KMS-11 (cell line): ENCODE measurements around the gene LSM3.

ENCODE experiments used
- H2AFZ ChIP-seq: fragments of 200-600 bp; sonication (generic); 2 replicates; pipeline ENCODE4 v1.6.1; 2016; ENCODE audit warnings: antibody characterized with exemption, mixed run types, low read depth
- H3K27ac ChIP-seq: fragments of 200-600 bp; sonication (generic); 2 replicates; pipeline ENCODE4 v1.6.1; 2016; ENCODE audit warnings: mild to moderate bottlenecking, mixed run types
- H3K27me3 ChIP-seq: fragments of 200-600 bp; sonication (generic); 2 replicates; pipeline ENCODE4 v1.6.1; 2017; ENCODE audit warnings: mild to moderate bottlenecking, low read depth, mixed run types, moderate library complexity; ENCODE audit not compliant: insufficient read depth
- H3K36me3 ChIP-seq: fragments of 200-600 bp; sonication (generic); 2 replicates; pipeline ENCODE4 v1.6.1; 2017; ENCODE audit warnings: mild to moderate bottlenecking, mixed run types; ENCODE audit not compliant: insufficient read depth
- H3K4me1 ChIP-seq: fragments of 200-600 bp; sonication (generic); 2 replicates; pipeline ENCODE4 v1.6.1; 2016; ENCODE audit warnings: mild to moderate bottlenecking, low read depth, mixed run types; ENCODE audit not compliant: poor library complexity, severe bottlenecking
- H3K4me2 ChIP-seq: fragments of 200-600 bp; sonication (generic); 2 replicates; pipeline ENCODE4 v1.7.0; 2016; ENCODE audit warnings: mild to moderate bottlenecking, mixed run types
- H3K4me3 ChIP-seq: fragments of 200-600 bp; sonication (generic); IDR thresholded peaks from 2 replicates; pipeline ENCODE4 v1.6.1; 2017; ENCODE audit warnings: low read depth, low read length, mixed read lengths; ENCODE audit not compliant: insufficient read depth
- H3K79me2 ChIP-seq: fragments of 200-600 bp; sonication (generic); 2 replicates; pipeline ENCODE4 v1.6.1; 2016; ENCODE audit warnings: low read depth, mixed run types; ENCODE audit not compliant: insufficient read depth
- H3K9ac ChIP-seq: fragments of 200-600 bp; sonication (generic); 2 replicates; pipeline ENCODE4 v1.6.1; 2016; ENCODE audit warnings: mild to moderate bottlenecking, mixed run types
- H4K20me1 ChIP-seq: fragments of 200-600 bp; sonication (generic); 2 replicates; pipeline ENCODE4 v1.6.1; 2016; ENCODE audit warnings: mild to moderate bottlenecking, mixed run types; ENCODE audit not compliant: insufficient read depth
- CTCF ChIP-seq: fragments of 200-600 bp; sonication (generic); conservative IDR thresholded peaks from 2 replicates; pipeline ENCODE4 v1.6.1; 2017; ENCODE audit warnings: low read depth, mild to moderate bottlenecking, antibody characterized with exemption, low read length, moderate library complexity, mixed read lengths

LSM3 gene

GRCh38 chr3:14152963-14153355, 25.7 kb upstream of the LSM3 start:
- H2AFZ ChIP-seq: no peak overlapping the region
- no peaks in the 10 kb centered on the region for H3K36me3 ChIP-seq
- no peaks in the 10 kb centered on the region for H4K20me1 ChIP-seq
- no peaks in the 10 kb centered on the region for H3K27me3 ChIP-seq
- no peak overlapping the region for H3K9ac ChIP-seq
- H3K4me2 ChIP-seq: no peak overlapping the region
- no peak overlapping the region for H3K4me3 ChIP-seq
- no peaks in the 10 kb centered on the region for H3K79me2 ChIP-seq
- TF ChIP-seq CTCF: no peak
- no peaks in the 10 kb centered on the region for H3K4me1 ChIP-seq
- H3K27ac ChIP-seq: no peak overlapping the region

- H3K27ac ChIP-seq: no peak overlapping the region
- no peaks in the 10 kb centered on the region for H3K79me2 ChIP-seq
- no peaks in the 10 kb centered on the region for H4K20me1 ChIP-seq
- TF ChIP-seq CTCF: no peak
- no peak overlapping the region for H2AFZ ChIP-seq
- H3K4me1 ChIP-seq: no peaks in the 10 kb centered on the region
- H3K27me3 ChIP-seq: no peaks in the 10 kb centered on the region
- H3K4me2 ChIP-seq: no peak overlapping the region
- H3K36me3 ChIP-seq: no peaks in the 10 kb centered on the region
- H3K4me3 ChIP-seq: no peak overlapping the region
- H3K9ac ChIP-seq: no peak overlapping the region
These were observed 25.0 kb upstream of the LSM3 start for GRCh38 chr3:14153663-14154062.

- Histone ChIP-seq H3K27ac (no peak overlapping the region), H3K4me1 (no peaks in the 10 kb centered on the region), H3K27me3 (no peaks in the 10 kb centered on the region), H4K20me1 (no peaks in the 10 kb centered on the region), H3K4me3 (no peak overlapping the region), H3K79me2 (no peaks in the 10 kb centered on the region), H2AFZ (no peak overlapping the region), H3K9ac (no peak overlapping the region), H3K4me2 (no peak overlapping the region), H3K36me3 (no peaks in the 10 kb centered on the region)
- no peak for TF ChIP-seq CTCF
These were observed 24.3 kb upstream of the LSM3 start for GRCh38 chr3:14154276-14154675.

- Histone ChIP-seq H3K36me3 (no peaks in the 10 kb centered on the region), H2AFZ (no peak overlapping the region), H3K79me2 (no peaks in the 10 kb centered on the region), H3K4me3 (no peak overlapping the region), H3K4me1 (no peaks in the 10 kb centered on the region), H3K27me3 (no peaks in the 10 kb centered on the region), H3K4me2 (no peak overlapping the region), H4K20me1 (no peaks in the 10 kb centered on the region), H3K9ac (no peak overlapping the region), H3K27ac (no peak overlapping the region)
- TF ChIP-seq CTCF: no peak
These were observed 23.6 kb upstream of the LSM3 start for GRCh38 chr3:14154895-14155440.
